MM.1S (cell line): Measurements from ENCODE around the gene ARVCF.

ENCODE experiments used
- DNase-seq: peaks from one replicate; pipeline ENCODE4 v3.0.0-alpha.2; 2015
- H2AFZ ChIP-seq: fragments of 300-600 bp; sonication (generic); 2 replicates; pipeline ENCODE4 v1.6.0; 2016; ENCODE audit warnings: antibody characterized with exemption, low read length
- H3F3A ChIP-seq: fragments of 300-600 bp; sonication (generic); 2 replicates; pipeline ENCODE4 v1.6.1; 2016; ENCODE audit warnings: mild to moderate bottlenecking, antibody characterized with exemption, low read length, moderate library complexity, mixed read lengths; ENCODE audit not compliant: insufficient read depth
- H3K27ac ChIP-seq: fragments of 300-600 bp; sonication (generic); 2 replicates; pipeline ENCODE4 v1.5.1; 2016; ENCODE audit warnings: mild to moderate bottlenecking, low read length
- H3K27me3 ChIP-seq: fragments of 300-600 bp; sonication (generic); replicated peaks from 2 replicates; pipeline ENCODE4 v1.6.0; 2016; ENCODE audit warnings: low read length; ENCODE audit not compliant: insufficient read depth
- H3K36me3 ChIP-seq: fragments of 300-600 bp; sonication (generic); replicated peaks from 2 replicates; pipeline ENCODE4 v1.6.1; 2016; ENCODE audit warnings: mild to moderate bottlenecking, low read length, mixed read lengths; ENCODE audit not compliant: insufficient read depth
- H3K4me1 ChIP-seq: fragments of 300-600 bp; sonication (generic); 2 replicates; pipeline ENCODE4 v1.6.1; 2016; ENCODE audit warnings: low read length, mixed read lengths
- H3K4me2 ChIP-seq: fragments of 300-600 bp; sonication (generic); 2 replicates; pipeline ENCODE4 v1.6.0; 2016; ENCODE audit warnings: low read depth, low read length
- H3K4me3 ChIP-seq: fragments of 300-600 bp; sonication (generic); 2 replicates; pipeline ENCODE4 v1.5.1; 2016; ENCODE audit warnings: low read length, mixed read lengths
- H3K79me2 ChIP-seq: fragments of 300-600 bp; sonication (generic); 2 replicates; pipeline ENCODE4 v1.6.1; 2016; ENCODE audit warnings: mixed run types, low read length, mixed read lengths
- H3K9ac ChIP-seq: fragments of 300-600 bp; sonication (generic); 2 replicates; pipeline ENCODE4 v1.6.1; 2016; ENCODE audit warnings: low read length, mixed read lengths
- H3K9me2 ChIP-seq: fragments of 300-600 bp; sonication (generic); replicated peaks from 2 replicates; pipeline ENCODE4 v1.6.1; 2016; ENCODE audit warnings: mild to moderate bottlenecking, low read length, mixed read lengths; ENCODE audit not compliant: insufficient read depth
- H3K9me3 ChIP-seq: fragments of 300-600 bp; sonication (generic); replicated peaks from 2 replicates; pipeline ENCODE4 v1.6.1; 2016; ENCODE audit warnings: mild to moderate bottlenecking, low read length, mixed read lengths; ENCODE audit not compliant: insufficient read depth
- H4K20me1 ChIP-seq: fragments of 300-600 bp; sonication (generic); 2 replicates; pipeline ENCODE4 v1.6.1; 2016; ENCODE audit warnings: mild to moderate bottlenecking, low read length, moderate library complexity, mixed read lengths; ENCODE audit not compliant: insufficient read depth
- CTCF ChIP-seq: fragments of 300-600 bp; sonication (generic); IDR thresholded peaks from 2 replicates; pipeline ENCODE4 v1.5.1; 2016; ENCODE audit warnings: antibody characterized with exemption, low read length, mixed read lengths
- EZH2 ChIP-seq: fragments of 300-600 bp; sonication (generic); optimal IDR thresholded peaks from 2 replicates; pipeline ENCODE3; 2017; ENCODE audit warnings: low read depth, mild to moderate bottlenecking, antibody characterized with exemption, low read length, mixed read lengths
- EZH2phosphoT487 ChIP-seq: fragments of 300-600 bp; sonication (generic); IDR thresholded peaks from 2 replicates; pipeline ENCODE4 v1.6.1; 2018; ENCODE audit warnings: antibody characterized with exemption, low read length

Gene ARVCF

GRCh38 chr22:19943082-19944026 is 73.3 kb downstream of the ARVCF start:
- Histone ChIP-seq H3K9me3 (no peaks in the 10 kb centered on the region), H3K27me3 (no peaks in the 10 kb centered on the region), H3K79me2 (peaks cover 31% of the 10 kb centered on the region), H3K27ac (no peak overlapping the region), H3F3A (no peaks in the 10 kb centered on the region; the same call in 1 of the 2 replicates), H3K4me2 (peak overlapping the region; percentile 92; the same call in 1 of the 2 replicates), H3K9ac (peak overlapping the region; percentile 92; the same call in 1 of the 2 replicates), H3K4me3 (peak overlapping the region; percentile 82; the same call in 1 of the 2 replicates), H3K36me3 (no peaks in the 10 kb centered on the region), H2AFZ (no peak overlapping the region), H3K9me2 (no peaks in the 10 kb centered on the region), H4K20me1 (no peaks in the 10 kb centered on the region), H3K4me1 (peaks cover 14% of the 10 kb centered on the region; the same call in 1 of the 2 replicates)
- DNase-seq = peak; percentile 14
- TF ChIP-seq CTCF (no peak), EZH2phosphoT487 (no peak)

- H3F3A ChIP-seq = no peaks in the 10 kb centered on the region; the same call in 1 of the 2 replicates
- H3K27me3 ChIP-seq = no peaks in the 10 kb centered on the region
- H2AFZ ChIP-seq = peak overlapping the region; percentile 93
- no peaks in the 10 kb centered on the region for H3K36me3 ChIP-seq
- H3K9me2 ChIP-seq = no peaks in the 10 kb centered on the region
- H3K9ac ChIP-seq = peak overlapping the region; percentile 92
- no peaks in the 10 kb centered on the region for H4K20me1 ChIP-seq
- H3K27ac ChIP-seq = peak overlapping the region; percentile 5; the same call in 1 of the 2 replicates
- peak; percentile 10 for DNase-seq
- peak overlapping the region; percentile 82 for H3K4me3 ChIP-seq
- peaks cover 14% of the 10 kb centered on the region; the same call in 1 of the 2 replicates for H3K4me1 ChIP-seq
- no peak for TF ChIP-seq CTCF
- peak overlapping the region; percentile 92 for H3K4me2 ChIP-seq
- H3K79me2 ChIP-seq = peaks cover 31% of the 10 kb centered on the region
- H3K9me3 ChIP-seq = no peaks in the 10 kb centered on the region
Observed at GRCh38 chr22:19942157-19943081, 74.2 kb downstream of the ARVCF start.

GRCh38 chr22:19941365-19942082 is 75.1 kb downstream of the ARVCF start, which contains the start of the genes COMT and TXNRD2:
Gene COMT, plus strand, starts transcription at chr22:19941772. Its CDS starts 20,755 bp downstream, at chr22:19962527.
Gene TXNRD2, minus strand, starts transcription at chr22:19941818. Its CDS starts 15 bp downstream, at chr22:19941803.
- Histone ChIP-seq H3K9me2 (no peaks in the 10 kb centered on the region), H4K20me1 (no peaks in the 10 kb centered on the region), H3K4me2 (peak within 1 kb of the TSS; percentile 92), H3F3A (no peaks in the 10 kb centered on the region; the same call in 1 of the 2 replicates), H3K9ac (peak within 1 kb of the TSS; percentile 92), H3K79me2 (peaks cover 31% of the 10 kb centered on the region), H3K27me3 (no peaks in the 10 kb centered on the region), H3K4me3 (peak within 1 kb of the TSS; percentile 82), H3K36me3 (no peaks in the 10 kb centered on the region), H3K9me3 (no peaks in the 10 kb centered on the region), H3K4me1 (peaks cover 14% of the 10 kb centered on the region; the same call in 1 of the 2 replicates), H2AFZ (peak within 1 kb of the TSS; percentile 93), H3K27ac (peak within 1 kb of the TSS; percentile 5; the same call in 1 of the 2 replicates)
- TF ChIP-seq CTCF = no peak
- TF ChIP-seq EZH2phosphoT487 = no peak
- TF ChIP-seq EZH2 = no peak
- DNase-seq = peak; percentile 67
